HepG2 (cell line): ENCODE results near the gene COQ5. TPM values are rescaled to one million over a fixed set of nuclear protein-coding genes. Genes with fewer than 3 reads are reported as not detected.

ENCODE experiments used
- ARID2 ChIP-seq: sonication (generic); formaldehyde crosslinking; IDR thresholded peaks from 2 replicates; pipeline ENCODE4 v1.8.1; 2022; ENCODE audit warnings: mild to moderate bottlenecking, missing genetic modification reagents, borderline replicate concordance
- GABPA ChIP-seq, 2 experiments: IDR thresholded peaks; 2 replicates each; pipeline ENCODE4 v1.6.1; 2011 to 2016; ENCODE audit warnings: low read depth in 2 of 2, low read length in 1 of 2, missing biosample characterization in 1 of 2, missing genetic modification characterization in 1 of 2
- MAZ ChIP-seq, 2 experiments: sonication (generic) in 1 of 2; formaldehyde crosslinking in 1 of 2; IDR thresholded peaks; 2 replicates each; pipeline versions ENCODE4 v1.5.0 to v1.6.1; 2012 to 2020; ENCODE audit warnings: low read depth in 2 of 2, mild to moderate bottlenecking in 2 of 2, borderline replicate concordance in 1 of 2, improper control_type of control experiment in 1 of 2, low read length in 1 of 2, missing genetic modification reagents in 1 of 2, moderate library complexity in 1 of 2
- MED1 ChIP-seq: sonication (generic); formaldehyde crosslinking; IDR thresholded peaks from 2 replicates; pipeline ENCODE4 v1.4.0; 2020; ENCODE audit warnings: missing genetic modification reagents
- MXI1 ChIP-seq: IDR thresholded peaks from 3 replicates; pipeline ENCODE4 v1.6.1; 2012; ENCODE audit warnings: low read depth, low read length, inconsistent platforms, borderline replicate concordance
- MYC ChIP-seq: sonication (generic); formaldehyde crosslinking; IDR thresholded peaks from 2 replicates; pipeline ENCODE4 v1.9.0; 2021; ENCODE audit warnings: missing genetic modification reagents, borderline replicate concordance
- NCOA1 ChIP-seq: sonication (generic); formaldehyde crosslinking; IDR thresholded peaks from 2 replicates; pipeline ENCODE4 v1.9.0; 2021; ENCODE audit warnings: missing genetic modification reagents
- REPIN1 ChIP-seq: sonication (generic); formaldehyde crosslinking; IDR thresholded peaks from 2 replicates; pipeline ENCODE4 v1.8.0; 2022; ENCODE audit warnings: missing genetic modification reagents, low read depth, mild to moderate bottlenecking, borderline replicate concordance
- SIX1 ChIP-seq: sonication (generic); formaldehyde crosslinking; IDR thresholded peaks from 2 replicates; pipeline ENCODE4 v1.4.0; 2020; ENCODE audit warnings: missing genetic modification reagents, borderline replicate concordance
- SP4 ChIP-seq: sonication (generic); formaldehyde crosslinking; IDR thresholded peaks from 2 replicates; pipeline ENCODE4 v1.8.1; 2023; ENCODE audit warnings: mild to moderate bottlenecking, missing genetic modification reagents
- TOE1 ChIP-seq: sonication (generic); formaldehyde crosslinking; IDR thresholded peaks from 2 replicates; pipeline ENCODE4 v1.4.0; 2020; ENCODE audit warnings: mild to moderate bottlenecking, missing genetic modification reagents
- WIZ ChIP-seq: sonication (generic); formaldehyde crosslinking; IDR thresholded peaks from 2 replicates; pipeline ENCODE4 v1.5.1; 2020; ENCODE audit warnings: mild to moderate bottlenecking, missing genetic modification reagents
- YY1 ChIP-seq: IDR thresholded peaks from 2 replicates; pipeline ENCODE4 v1.6.1; 2011; ENCODE audit warnings: low read length, low read depth, moderate library complexity, mild to moderate bottlenecking; ENCODE audit not compliant: insufficient read depth, insufficient replicate concordance
- ZNF354B ChIP-seq: sonication (generic); formaldehyde crosslinking; IDR thresholded peaks from 2 replicates; pipeline ENCODE4 v1.8.0; 2022; ENCODE audit warnings: mild to moderate bottlenecking, missing genetic modification reagents
- polyA plus RNA-seq, 8 experiments: library from polyadenylated mRNA; depleted of rRNA in 3 of 8; stranded (reverse) in 7 of 8; unstranded in 1 of 8; fragments of >200 nt; fragmentation: Illumina TruSeq in 4 of 8; extraction: Trizol in 4 of 8; gene quantifications; 2 replicates each; pipeline versions ENCODE4 v1.2.1 to v1.2.3, GENCODE V29; 2011 to 2016; ENCODE audit warnings: low read depth in 4 of 8, missing spikeins in 1 of 8, mixed read lengths in 1 of 8; ENCODE audit not compliant: insufficient read depth in 1 of 8
- total RNA-seq, 5 experiments: library from RNA; depleted of rRNA; stranded (reverse); fragments of >200 nt; fragmentation: Illumina TruSeq; extraction: Trizol; gene quantifications; 2 replicates each; pipeline ENCODE4 v1.2.3, GENCODE V29; 2016; ENCODE audit warnings: low read depth in 1 of 5
- TF ChIP-seq, protein P1 (sequence below): sonication (generic); formaldehyde crosslinking; conservative IDR thresholded peaks from 2 replicates; pipeline ENCODE4 v1.4.0; 2020; ENCODE audit warnings: mild to moderate bottlenecking, missing genetic modification reagents, moderate library complexity
- TF ChIP-seq, protein P2 (sequence below), 2 experiments: sonication (generic) in 1 of 2; formaldehyde crosslinking in 1 of 2; IDR thresholded peaks; 2 replicates each; pipeline versions ENCODE4 v1.6.1 to v1.9.0; 2014 to 2022; ENCODE audit warnings: antibody characterized with exemption in 1 of 2, borderline replicate concordance in 1 of 2, inconsistent platforms in 1 of 2, low read depth in 1 of 2, missing genetic modification reagents in 1 of 2
- TF ChIP-seq, protein P3 (sequence below): sonication (generic); formaldehyde crosslinking; IDR thresholded peaks from 2 replicates; pipeline ENCODE4 v1.8.0; 2022; ENCODE audit warnings: mild to moderate bottlenecking, missing genetic modification reagents, moderate library complexity

COQ5 gene
- total and polyA plus RNA-seq, 2 of the 13 experiments (the other 11 are each of a cell fraction or from before 2014, with no cell fraction given): 36.4 to 41.5 TPM

DNA sequence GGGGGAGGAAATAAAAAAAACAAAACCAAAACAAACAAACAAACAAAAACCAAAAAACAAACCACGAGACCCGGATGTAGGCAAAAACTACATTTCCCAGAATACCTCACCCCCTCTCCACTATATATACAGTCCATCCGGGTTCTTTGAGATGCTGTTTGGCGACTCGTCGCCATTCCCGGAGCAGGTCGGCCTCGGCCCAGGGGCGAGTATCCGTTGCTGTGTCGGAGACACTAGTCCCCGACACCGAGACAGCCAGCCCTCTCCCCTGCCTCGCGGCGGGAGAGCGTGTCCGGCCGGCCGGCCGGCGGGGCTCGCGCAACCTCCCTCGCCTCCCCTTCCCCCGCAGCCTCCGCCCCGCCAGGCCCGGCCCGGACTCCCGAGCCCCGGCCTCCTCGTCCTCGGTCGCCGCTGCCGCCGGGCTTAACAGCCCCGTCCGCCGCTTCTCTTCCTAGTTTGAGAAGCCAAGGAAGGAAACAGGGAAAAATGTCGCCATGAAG is 5.3 kb upstream of the COQ5 start, which contains the start of gene RNF10 (continued):
- TF ChIP-seq, protein P1, sequence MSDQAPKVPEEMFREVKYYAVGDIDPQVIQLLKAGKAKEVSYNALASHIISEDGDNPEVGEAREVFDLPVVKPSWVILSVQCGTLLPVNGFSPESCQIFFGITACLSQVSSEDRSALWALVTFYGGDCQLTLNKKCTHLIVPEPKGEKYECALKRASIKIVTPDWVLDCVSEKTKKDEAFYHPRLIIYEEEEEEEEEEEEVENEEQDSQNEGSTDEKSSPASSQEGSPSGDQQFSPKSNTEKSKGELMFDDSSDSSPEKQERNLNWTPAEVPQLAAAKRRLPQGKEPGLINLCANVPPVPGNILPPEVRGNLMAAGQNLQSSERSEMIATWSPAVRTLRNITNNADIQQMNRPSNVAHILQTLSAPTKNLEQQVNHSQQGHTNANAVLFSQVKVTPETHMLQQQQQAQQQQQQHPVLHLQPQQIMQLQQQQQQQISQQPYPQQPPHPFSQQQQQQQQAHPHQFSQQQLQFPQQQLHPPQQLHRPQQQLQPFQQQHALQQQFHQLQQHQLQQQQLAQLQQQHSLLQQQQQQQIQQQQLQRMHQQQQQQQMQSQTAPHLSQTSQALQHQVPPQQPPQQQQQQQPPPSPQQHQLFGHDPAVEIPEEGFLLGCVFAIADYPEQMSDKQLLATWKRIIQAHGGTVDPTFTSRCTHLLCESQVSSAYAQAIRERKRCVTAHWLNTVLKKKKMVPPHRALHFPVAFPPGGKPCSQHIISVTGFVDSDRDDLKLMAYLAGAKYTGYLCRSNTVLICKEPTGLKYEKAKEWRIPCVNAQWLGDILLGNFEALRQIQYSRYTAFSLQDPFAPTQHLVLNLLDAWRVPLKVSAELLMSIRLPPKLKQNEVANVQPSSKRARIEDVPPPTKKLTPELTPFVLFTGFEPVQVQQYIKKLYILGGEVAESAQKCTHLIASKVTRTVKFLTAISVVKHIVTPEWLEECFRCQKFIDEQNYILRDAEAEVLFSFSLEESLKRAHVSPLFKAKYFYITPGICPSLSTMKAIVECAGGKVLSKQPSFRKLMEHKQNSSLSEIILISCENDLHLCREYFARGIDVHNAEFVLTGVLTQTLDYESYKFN: no peak
- TF ChIP-seq, protein P2, sequence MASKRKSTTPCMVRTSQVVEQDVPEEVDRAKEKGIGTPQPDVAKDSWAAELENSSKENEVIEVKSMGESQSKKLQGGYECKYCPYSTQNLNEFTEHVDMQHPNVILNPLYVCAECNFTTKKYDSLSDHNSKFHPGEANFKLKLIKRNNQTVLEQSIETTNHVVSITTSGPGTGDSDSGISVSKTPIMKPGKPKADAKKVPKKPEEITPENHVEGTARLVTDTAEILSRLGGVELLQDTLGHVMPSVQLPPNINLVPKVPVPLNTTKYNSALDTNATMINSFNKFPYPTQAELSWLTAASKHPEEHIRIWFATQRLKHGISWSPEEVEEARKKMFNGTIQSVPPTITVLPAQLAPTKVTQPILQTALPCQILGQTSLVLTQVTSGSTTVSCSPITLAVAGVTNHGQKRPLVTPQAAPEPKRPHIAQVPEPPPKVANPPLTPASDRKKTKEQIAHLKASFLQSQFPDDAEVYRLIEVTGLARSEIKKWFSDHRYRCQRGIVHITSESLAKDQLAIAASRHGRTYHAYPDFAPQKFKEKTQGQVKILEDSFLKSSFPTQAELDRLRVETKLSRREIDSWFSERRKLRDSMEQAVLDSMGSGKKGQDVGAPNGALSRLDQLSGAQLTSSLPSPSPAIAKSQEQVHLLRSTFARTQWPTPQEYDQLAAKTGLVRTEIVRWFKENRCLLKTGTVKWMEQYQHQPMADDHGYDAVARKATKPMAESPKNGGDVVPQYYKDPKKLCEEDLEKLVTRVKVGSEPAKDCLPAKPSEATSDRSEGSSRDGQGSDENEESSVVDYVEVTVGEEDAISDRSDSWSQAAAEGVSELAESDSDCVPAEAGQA (IDR thresholded peaks at IDR 0.05; ENCODE audit: low read depth): no peak
- TF ChIP-seq, protein P2 (CRISPR knock-in tag; IDR thresholded peaks at IDR 0.05; ENCODE audit: borderline replicate concordance): no peak
- 0 out of 2 replicates have a peak, but pooled peaks have one; percentile 30 for TF ChIP-seq SIX1 (CRISPR knock-in tag)
- TF ChIP-seq MED1: no peak; the same call in 1 of the 2 replicates
- peak; percentile 65; the same call in 1 of the 2 replicates for TF ChIP-seq MYC (CRISPR knock-in tag)
- TF ChIP-seq ARID2: no peak
- peak; percentile 13; the same call in 1 of the 2 replicates for TF ChIP-seq MAZ (IDR thresholded peaks at IDR 0.05; ENCODE audit: borderline replicate concordance, low read depth, low read length)
- TF ChIP-seq MAZ (CRISPR knock-in tag; IDR thresholded peaks at IDR 0.05; ENCODE audit: low read depth): no peak; the same call in 1 of the 2 replicates
- no peak for TF ChIP-seq TOE1 (CRISPR knock-in tag)
- no peak for TF ChIP-seq REPIN1 (CRISPR knock-in tag)
- TF ChIP-seq WIZ (CRISPR knock-in tag): 0 out of 2 replicates have a peak, but pooled peaks have one; percentile 4
- no peak for TF ChIP-seq GABPA (IDR thresholded peaks at IDR 0.05; ENCODE audit: low read depth, low read length)
- TF ChIP-seq GABPA (CRISPR knock-in tag; IDR thresholded peaks at IDR 0.05; ENCODE audit: low read depth): peak; percentile 63
- 0 out of 2 replicates have a peak, but pooled peaks have one; percentile 15 for TF ChIP-seq SP4 (CRISPR knock-in tag)
- TF ChIP-seq NCOA1 (CRISPR knock-in tag): 0 out of 2 replicates have a peak, but pooled peaks have one; percentile 29
- peak; percentile 82 for TF ChIP-seq YY1
- TF ChIP-seq, protein P3, sequence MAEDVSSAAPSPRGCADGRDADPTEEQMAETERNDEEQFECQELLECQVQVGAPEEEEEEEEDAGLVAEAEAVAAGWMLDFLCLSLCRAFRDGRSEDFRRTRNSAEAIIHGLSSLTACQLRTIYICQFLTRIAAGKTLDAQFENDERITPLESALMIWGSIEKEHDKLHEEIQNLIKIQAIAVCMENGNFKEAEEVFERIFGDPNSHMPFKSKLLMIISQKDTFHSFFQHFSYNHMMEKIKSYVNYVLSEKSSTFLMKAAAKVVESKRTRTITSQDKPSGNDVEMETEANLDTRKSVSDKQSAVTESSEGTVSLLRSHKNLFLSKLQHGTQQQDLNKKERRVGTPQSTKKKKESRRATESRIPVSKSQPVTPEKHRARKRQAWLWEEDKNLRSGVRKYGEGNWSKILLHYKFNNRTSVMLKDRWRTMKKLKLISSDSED (CRISPR knock-in tag): no peak
- TF ChIP-seq MXI1: peak; percentile 36; the same call in 1 of the 3 replicates
- no peak for TF ChIP-seq ZNF354B (CRISPR knock-in tag)
